Kidney (tissue), 14 donors: Measurements from ENCODE around the gene CIITA. TPM values are rescaled to one million over a fixed set of nuclear protein-coding genes. Genes with fewer than 3 reads are reported as not detected.

Experiments used
- DNase-seq, 5 donors: peaks; one replicate each; pipeline ENCODE4 v3.0.0-alpha.2; 2013 to 2020
- FAIRE-seq: peaks from 2 replicates; lab custom pipeline; 2012; peaks lifted over from hg19 to GRCh38; lab: Jason Lieb, UNC
- H3K27ac ChIP-seq, 2 donors: one replicate each; pipeline ENCODE4 v1.7.0; 2013; ENCODE audit warnings: low read depth in 2 of 2, low read length in 2 of 2, inconsistent platforms in 1 of 2
- H3K27me3 ChIP-seq: one replicate; pipeline ENCODE4 v1.7.1; 2013; ENCODE audit warnings: low read length, inconsistent platforms; ENCODE audit not compliant: control insufficient read depth, insufficient read depth
- H3K36me3 ChIP-seq, 3 donors: one replicate each; pipeline versions ENCODE4 v1.7.0 to v1.7.1; 2013; ENCODE audit warnings: low read length in 3 of 3, control low read depth in 1 of 3, inconsistent platforms in 1 of 3; ENCODE audit not compliant: insufficient read depth in 3 of 3, control insufficient read depth in 2 of 3
- H3K4me1 ChIP-seq, 3 donors: one replicate each; pipeline versions ENCODE4 v1.7.0 to v1.7.1; 2013; ENCODE audit warnings: low read length in 3 of 3, inconsistent platforms in 1 of 3, low read depth in 1 of 3; ENCODE audit not compliant: control insufficient read depth in 2 of 3, insufficient read depth in 2 of 3
- H3K4me3 ChIP-seq, 3 donors: one replicate each; pipeline versions ENCODE4 v1.7.0 to v1.8.1; 2013; ENCODE audit warnings: low read length in 3 of 3, control low read depth in 1 of 3, inconsistent platforms in 1 of 3
- H3K9ac ChIP-seq, 3 donors: one replicate each; pipeline versions ENCODE4 v1.7.0 to v1.7.1; 2013; ENCODE audit warnings: low read length in 3 of 3, control low read depth in 1 of 3, inconsistent platforms in 1 of 3
- H3K9me3 ChIP-seq, 3 donors: one replicate each; pipeline versions ENCODE4 v1.7.0 to v1.7.1; 2013; ENCODE audit warnings: low read length in 3 of 3, control low read depth in 1 of 3, inconsistent platforms in 1 of 3; ENCODE audit not compliant: control insufficient read depth in 2 of 3, insufficient read depth in 1 of 3
- CTCF ChIP-seq: IDR thresholded peaks from 3 replicates; pipeline ENCODE4 v1.5.1; 2012; ENCODE audit warnings: mild to moderate bottlenecking, moderate library complexity, borderline replicate concordance; ENCODE audit not compliant: insufficient read depth; ENCODE audit errors: extremely low read depth
- intact Hi-C: fragments of 100-400 bp; cut with DNase I; formaldehyde crosslinking; loops from one replicate; pipeline ENCODE4 v1.11.1; 2022
- polyA plus RNA-seq: library from polyadenylated mRNA; stranded (reverse); fragments of 350-450 nt; fragmentation: Illumina TruSeq; extraction: RNeasy Lipid Tissue Mini Kit (QIAGEN cat#74804); gene quantifications from one replicate; pipeline ENCODE4 v1.2.3, GENCODE V29; 2014; ENCODE audit warnings: low read depth, low replicate concordance; ENCODE audit not compliant: insufficient read depth
- total RNA-seq: library from RNA; stranded (reverse); fragmentation: NEBNext Ultra II Directional; extraction: Animal tissue kit (Norgen Biotek cat#: 25700); gene quantifications from one replicate; pipeline ENCODE4 v1.2.1, GENCODE V29; 2021
- donor health status: control.
- donor health status: control.
- donor health status: control.
- donor health status: control.
- donor health status: control.
- donor health status: DM: yes; HTN: yes; CAD: no.
- donor health status: Normal renal cell carcinoma (clear cell type).

Gene CIITA
- total and polyA plus RNA-seq, 2 donors from 2014 or later: 8.3 to 50.5 TPM

- no peak overlapping the region for H3K4me3 ChIP-seq
- intact Hi-C loops: no loop called here
- H3K27ac ChIP-seq: no peak overlapping the region
- peaks cover 4 to 8% (median 6%) of the 10 kb centered on the region in 3 donors for H3K36me3 ChIP-seq
- FAIRE-seq: no peak
- no peaks in the 10 kb centered on the region for H3K27me3 ChIP-seq
- no peak overlapping the region for H3K9ac ChIP-seq
- H3K4me1 ChIP-seq: peaks cover 0 to 6% (median 0%) of the 10 kb centered on the region in 3 donors
- DNase-seq: no peak
- no peak for TF ChIP-seq CTCF
- H3K9me3 ChIP-seq: no peaks in the 10 kb centered on the region
Observed at GRCh38 chr16:10983159-10983558, 106.2 kb downstream of the CIITA start.

- DNase-seq (no peak), FAIRE-seq (no peak)
- Histone ChIP-seq H3K27me3 (no peaks in the 10 kb centered on the region), H3K4me3 (no peak overlapping the region), H3K27ac (no peak overlapping the region), H3K9ac (no peak overlapping the region), H3K9me3 (no peaks in the 10 kb centered on the region), H3K36me3 (peaks cover 3 to 6% (median 4%) of the 10 kb centered on the region in 3 donors), H3K4me1 (peaks cover 0 to 6% (median 0%) of the 10 kb centered on the region in 3 donors)
- intact Hi-C loops: no loop called here
- no peak for TF ChIP-seq CTCF
Observed at GRCh38 chr16:10984509-10984908, 107.5 kb downstream of the CIITA start.

Other genes starting within 250 kb of the CIITA start
- gene TEKT5, start 182.3 kb upstream of the CIITA start, total RNA-seq: 0.57 TPM
- not detected for gene TEKT5, start 182.3 kb upstream of the CIITA start, polyA plus RNA-seq
- 38.5 TPM for gene NUBP1, start 133.4 kb upstream of the CIITA start, total RNA-seq
- gene NUBP1, start 133.4 kb upstream of the CIITA start, polyA plus RNA-seq: 47.7 TPM
- 0.19 TPM for gene TVP23A, start 58.4 kb upstream of the CIITA start, total RNA-seq
- gene TVP23A, start 58.4 kb upstream of the CIITA start, polyA plus RNA-seq: not detected
- gene DEXI, start 65.3 kb downstream of the CIITA start, total RNA-seq: 31.0 TPM
- gene DEXI, start 65.3 kb downstream of the CIITA start, polyA plus RNA-seq: 46.2 TPM
- 51.9 TPM for gene CLEC16A, start 67.4 kb downstream of the CIITA start, total RNA-seq
- 10.8 TPM for gene CLEC16A, start 67.4 kb downstream of the CIITA start, polyA plus RNA-seq